Aorta (tissue), 5 donors: ENCODE measurements around the gene IGF2R. TPM values are rescaled to one million over a fixed set of nuclear protein-coding genes. Genes with fewer than 3 reads are reported as not detected.

Experiments used
- ATAC-seq: fragments of 200-7000 bp; cut with Tn5 transposase; one replicate; pipeline ENCODE4 v1.9.1; 2022; ENCODE audit warnings: moderate library complexity; ENCODE audit not compliant: low FRiP score
- DNase-seq, 2 donors: peaks; one replicate each; pipeline ENCODE4 v3.0.0-alpha.2; 2020
- H3K27ac ChIP-seq, 2 donors: one replicate each; pipeline ENCODE4 v1.5.1; 2013; ENCODE audit warnings: low read length in 2 of 2, mild to moderate bottlenecking in 2 of 2, moderate library complexity in 2 of 2, control low read depth in 1 of 2, inconsistent platforms in 1 of 2, low read depth in 1 of 2
- H3K27me3 ChIP-seq, 2 donors: one replicate each; pipeline ENCODE4 v1.6.1; 2013; ENCODE audit warnings: control low read depth in 1 of 2, low read length in 1 of 2, mild to moderate bottlenecking in 1 of 2, moderate library complexity in 1 of 2; ENCODE audit not compliant: insufficient read depth in 2 of 2, control insufficient read depth in 1 of 2
- H3K36me3 ChIP-seq, 2 donors: one replicate each; pipeline ENCODE4 v1.6.1; 2013; ENCODE audit warnings: control low read depth in 1 of 2, low read length in 1 of 2, mild to moderate bottlenecking in 1 of 2; ENCODE audit not compliant: insufficient read depth in 2 of 2, control insufficient read depth in 1 of 2
- H3K4me1 ChIP-seq, 2 donors: one replicate each; pipeline ENCODE4 v1.6.1; 2013; ENCODE audit warnings: low read length in 2 of 2, control low read depth in 1 of 2, mild to moderate bottlenecking in 1 of 2, moderate library complexity in 1 of 2; ENCODE audit not compliant: insufficient read depth in 2 of 2, control insufficient read depth in 1 of 2
- H3K4me3 ChIP-seq, 2 donors: one replicate each; pipeline ENCODE4 v1.5.1; 2013; ENCODE audit warnings: low read length in 2 of 2, control low read depth in 1 of 2, mild to moderate bottlenecking in 1 of 2
- H3K9me3 ChIP-seq: one replicate; pipeline ENCODE4 v1.6.1; 2013; ENCODE audit warnings: mild to moderate bottlenecking, low read length; ENCODE audit not compliant: control insufficient read depth
- WGBS, 2 donors: extraction: QIAGEN DNeasy Blood & Tissue Kit; methylation state at CpG; one replicate each; pipeline ENCODE4 v1.1.7; 2013; 5-methylcytosine and 5-hydroxymethylcytosine counted together
- intact Hi-C, 2 donors: fragments of 100-400 bp; cut with DNase I; formaldehyde crosslinking; loops; one replicate each; pipeline versions ENCODE4 v1.14.2 to v1.15.0; 2022
- polyA plus RNA-seq, 2 donors: library from polyadenylated mRNA; stranded (reverse); fragments of 200-250 nt; gene quantifications; one replicate each; pipeline ENCODE4 v1.2.3, GENCODE V29; 2013
- total RNA-seq, 2 donors: library from RNA; stranded (reverse); fragmentation: NEBNext Ultra II Directional; extraction: Animal tissue kit (Norgen Biotek cat#: 25700); gene quantifications; one replicate each; pipeline ENCODE4 v1.2.1, GENCODE V29; 2021
- donor health status: healthy with polysubstance abuse.
- donor health status: Bipolar disorder and iron deficiency.
- donor health status: DM: no; HTN: no; CAD: no.
- donor health status: DM: no; HTN: no; CAD: no.
- donor health status: DM: yes; HTN: yes; CAD: no.

IGF2R gene
- total and polyA plus RNA-seq, 4 donors, result 5.8 to 82.0 (median 54.6) TPM

DNA sequence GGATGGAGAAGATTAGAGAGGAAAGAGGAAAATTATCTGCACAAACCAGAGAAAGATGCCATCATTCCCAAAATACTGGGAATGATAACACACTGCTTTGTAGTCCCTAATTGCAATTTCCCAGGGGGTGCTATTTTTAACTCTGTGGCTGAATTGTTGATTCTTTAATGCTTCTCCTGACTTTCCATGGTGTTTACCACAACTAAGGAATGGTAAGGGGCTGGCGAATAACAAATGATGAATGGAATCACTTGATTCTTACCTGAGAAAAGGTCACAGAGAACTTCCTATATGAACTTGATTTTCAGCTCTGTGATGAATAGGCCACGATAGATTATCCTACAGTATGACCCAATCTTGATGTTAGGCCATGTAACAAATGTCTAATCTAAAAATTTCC is 22.0 kb upstream of the IGF2R start:
- WGBS, 2 donors, result 93 to 97% methylated on average over 2 of the region's 2 CpGs
- ATAC-seq (no peak), DNase-seq (no peak)
- H3K27ac ChIP-seq, result no peak overlapping the region
- H3K9me3 ChIP-seq, result no peaks in the 10 kb centered on the region
- peaks cover 0 to 2% of the 10 kb centered on the region in 2 donors for H3K4me1 ChIP-seq
- no peak overlapping the region for H3K4me3 ChIP-seq
- H3K27me3 ChIP-seq, result no peaks in the 10 kb centered on the region
- intact Hi-C loops, result loop anchor here in 1 of 2 donors (10.0 kb wide), 1 partner anchor 252 kb away; the partner anchor contains the start of gene SOD2
- H3K36me3 ChIP-seq, result no peaks in the 10 kb centered on the region

GRCh38 chr6:159948199-159948598 is 20.7 kb upstream of the IGF2R start:
- DNase-seq, result no peak
- intact Hi-C loops, result loop anchor here in 1 of 2 donors (10.0 kb wide), 1 partner anchor 253 kb away; the partner anchor contains the start of gene SOD2
- 96 to 97% methylated on average over 4 of the region's 4 CpGs for WGBS, 2 donors

GRCh38 chr6:159951772-159952171 is 17.1 kb upstream of the IGF2R start:
- H3K9me3 ChIP-seq, result no peaks in the 10 kb centered on the region
- H3K4me1 ChIP-seq, result no peaks in the 10 kb centered on the region
- WGBS, 2 donors, result 86 to 90% methylated on average over 7 of the region's 7 CpGs
- no peak for ATAC-seq
- intact Hi-C loops, result no loop called here
- H3K27ac ChIP-seq, result no peak overlapping the region
- no peaks in the 10 kb centered on the region for H3K36me3 ChIP-seq
- DNase-seq, result no peak
- no peaks in the 10 kb centered on the region for H3K27me3 ChIP-seq
- H3K4me3 ChIP-seq, result no peak overlapping the region

More at GRCh38 chr6:159948199-159948598, 20.7 kb upstream of the IGF2R start:
- no peaks in the 10 kb centered on the region for H3K27me3 ChIP-seq
- no peaks in the 10 kb centered on the region for H3K4me1 ChIP-seq
- no peaks in the 10 kb centered on the region for H3K9me3 ChIP-seq
- H3K36me3 ChIP-seq, result no peaks in the 10 kb centered on the region
- no peak overlapping the region for H3K4me3 ChIP-seq
- no peak overlapping the region for H3K27ac ChIP-seq
- ATAC-seq, result no peak

- ATAC-seq, result no peak
- intact Hi-C loops, result no loop called here
- Histone ChIP-seq H3K27me3 (no peaks in the 10 kb centered on the region), H3K4me1 (no peaks in the 10 kb centered on the region), H3K27ac (no peak overlapping the region), H3K4me3 (no peak overlapping the region), H3K9me3 (no peaks in the 10 kb centered on the region), H3K36me3 (no peaks in the 10 kb centered on the region)
- WGBS, 2 donors, result 89 to 92% methylated on average over 13 of the region's 13 CpGs
- no peak for DNase-seq
Measured at GRCh38 chr6:159952289-159953005, 16.4 kb upstream of the IGF2R start.

DNA sequence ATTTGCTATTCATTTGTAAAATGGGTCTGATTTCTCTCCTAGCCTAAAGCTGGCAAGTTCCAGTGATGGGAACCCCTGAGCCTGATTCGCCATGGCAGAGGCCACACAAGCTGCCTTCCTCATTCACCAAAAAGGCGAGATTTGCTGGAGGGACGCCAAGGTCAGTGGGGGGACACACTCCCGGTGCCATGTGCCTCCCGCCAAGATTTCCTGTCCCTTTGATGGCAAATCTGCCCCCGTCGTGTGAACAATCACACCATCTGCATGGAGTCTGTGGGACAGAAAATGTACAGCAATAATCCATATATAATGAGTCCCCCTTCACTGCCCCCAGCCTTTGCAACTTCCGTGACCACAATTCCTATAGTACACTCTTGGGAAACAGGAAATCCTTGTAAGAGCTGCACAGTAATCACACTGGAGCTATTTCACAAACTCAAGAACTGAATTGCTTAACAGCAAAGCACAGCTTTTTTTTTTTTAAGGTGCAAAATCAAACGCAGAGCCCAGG is 15.7 kb upstream of the IGF2R start:
- no peak overlapping the region for H3K27ac ChIP-seq
- no peaks in the 10 kb centered on the region for H3K27me3 ChIP-seq
- DNase-seq (peak; percentile 78 to 81), ATAC-seq (peak; percentile 48)
- H3K4me1 ChIP-seq, result no peaks in the 10 kb centered on the region
- H3K4me3 ChIP-seq, result no peak overlapping the region
- intact Hi-C loops, result no loop called here
- no peaks in the 10 kb centered on the region for H3K36me3 ChIP-seq
- WGBS, 2 donors, result 51 to 55% methylated on average over 9 of the region's 9 CpGs
- H3K9me3 ChIP-seq, result no peaks in the 10 kb centered on the region

- Histone ChIP-seq H3K4me1 (no peaks in the 10 kb centered on the region), H3K36me3 (no peaks in the 10 kb centered on the region), H3K4me3 (no peak overlapping the region), H3K9me3 (no peaks in the 10 kb centered on the region), H3K27me3 (no peaks in the 10 kb centered on the region), H3K27ac (no peak overlapping the region)
- ATAC-seq, result no peak
- intact Hi-C loops, result no loop called here
- no peak for DNase-seq
Measured at GRCh38 chr6:159955945-159956361, 12.9 kb upstream of the IGF2R start.

- ATAC-seq (no peak), DNase-seq (no peak)
- Histone ChIP-seq H3K27me3 (no peaks in the 10 kb centered on the region), H3K36me3 (no peaks in the 10 kb centered on the region), H3K4me1 (no peaks in the 10 kb centered on the region), H3K9me3 (no peaks in the 10 kb centered on the region), H3K4me3 (no peak overlapping the region), H3K27ac (no peak overlapping the region)
- 95 to 96% methylated on average over 6 of the region's 6 CpGs for WGBS, 2 donors
- intact Hi-C loops, result no loop called here
Measured at GRCh38 chr6:159957071-159957673, 11.7 kb upstream of the IGF2R start.

GRCh38 chr6:159959165-159959975 is 9.5 kb upstream of the IGF2R start:
- peak overlapping the region in 1 of 2 donors; percentile 1 for H3K27ac ChIP-seq
- intact Hi-C loops, result no loop called here
- H3K4me1 ChIP-seq, result no peaks in the 10 kb centered on the region
- DNase-seq (no peak), ATAC-seq (peak; percentile 20)
- WGBS, 2 donors, result 88 to 90% methylated on average over 6 of the region's 6 CpGs
- no peaks in the 10 kb centered on the region for H3K9me3 ChIP-seq
- H3K4me3 ChIP-seq, result no peak overlapping the region
- H3K27me3 ChIP-seq, result no peaks in the 10 kb centered on the region
- H3K36me3 ChIP-seq, result no peaks in the 10 kb centered on the region
